GM12878 (cell line): ENCODE results near the gene AEBP2. TPM values are rescaled to one million over a fixed set of nuclear protein-coding genes. Genes with fewer than 3 reads are reported as not detected.

ENCODE experiments used
- ATAC-seq: fragments of 200-7000 bp; cut with Tn5 transposase; 3 replicates; pipeline ENCODE4 v1.9.1; 2020; ENCODE audit warnings: mild to moderate bottlenecking, moderate library complexity
- BruUV-seq: library from RNA; stranded (reverse); fragments of 400-500 nt; replicated peaks from 2 replicates; lab custom pipeline; 2021; lab: Mats Ljungman, UMichigan
- CTCF ChIA-PET: fragments of 300-600 bp; sonication (Branson Sonifier 250); formaldehyde crosslinking; extraction: SDS; loops from one replicate; lab custom pipeline; 2021; ENCODE audit warnings: inconsistent platforms; lab: Yijun Ruan, JAX
- POLR2A ChIA-PET: fragments of 350-600 bp; formaldehyde crosslinking; extraction: SDS; loops from one replicate; lab custom pipeline; 2021; ENCODE audit warnings: inconsistent platforms; lab: Charles Lee
- RAD21 ChIA-PET: fragments of 300-600 bp; sonication (Branson Sonifier 250); formaldehyde crosslinking; loops from one replicate; lab custom pipeline; 2023; ENCODE audit warnings: antibody characterized with exemption; ENCODE audit not compliant: unreplicated experiment; lab: Charles Lee
- SMC1A ChIA-PET: fragments of 300-600 bp; sonication (Branson Sonifier 250); formaldehyde crosslinking; loops from one replicate; lab custom pipeline; 2023; ENCODE audit not compliant: unreplicated experiment, uncharacterized antibody; lab: Charles Lee
- DNase-seq: peaks from one replicate; pipeline ENCODE4 v3.0.0-alpha.2; 2011; ENCODE audit warnings: low read depth, low spot score
- FAIRE-seq: peaks from 3 replicates; lab custom pipeline; 2011; peaks lifted over from hg19 to GRCh38; lab: Jason Lieb, UNC
- H2AFZ ChIP-seq: 2 replicates; pipeline ENCODE4 v1.6.0; 2011; ENCODE audit warnings: low read depth, low read length, control low read depth; ENCODE audit not compliant: control insufficient read depth
- H3K27ac ChIP-seq: 2 replicates; pipeline ENCODE4 v1.5.1; 2011; ENCODE audit warnings: control low read depth; ENCODE audit not compliant: control insufficient read depth, insufficient read depth
- H3K27me3 ChIP-seq, 2 experiments: replicated peaks in 1 of 2; 2 replicates each; pipeline versions ENCODE4 v1.6.0 to v1.6.1; 2011; ENCODE audit warnings: low read length in 1 of 2; ENCODE audit not compliant: control insufficient read depth in 2 of 2, insufficient read depth in 2 of 2
- H3K36me3 ChIP-seq, 2 experiments: 2 replicates each; pipeline ENCODE4 v1.5.1; 2011; ENCODE audit warnings: low read length in 1 of 2; ENCODE audit not compliant: control insufficient read depth in 2 of 2, insufficient read depth in 2 of 2
- H3K4me1 ChIP-seq: 2 replicates; pipeline ENCODE4 v1.6.1; 2011; ENCODE audit warnings: mild to moderate bottlenecking, low read length, moderate library complexity, mixed read lengths; ENCODE audit not compliant: control insufficient read depth, insufficient read depth
- H3K4me2 ChIP-seq: 2 replicates; pipeline ENCODE4 v1.6.0; 2011; ENCODE audit warnings: control low read depth; ENCODE audit not compliant: control insufficient read depth, insufficient read depth
- H3K4me3 ChIP-seq: fragments of 200-600 bp; sonication (generic); 2 replicates; pipeline ENCODE4 v1.5.1; 2016
- H3K79me2 ChIP-seq: 2 replicates; pipeline ENCODE4 v1.6.0; 2011; ENCODE audit warnings: low read length; ENCODE audit not compliant: control insufficient read depth, insufficient read depth
- H3K9ac ChIP-seq: 2 replicates; pipeline ENCODE4 v1.8.0; 2011; ENCODE audit warnings: low read length, control low read depth, mixed read lengths; ENCODE audit not compliant: control insufficient read depth, insufficient read depth
- H3K9me3 ChIP-seq: replicated peaks from 3 replicates; pipeline ENCODE4 v1.5.1; 2011; ENCODE audit warnings: mild to moderate bottlenecking, low read length; ENCODE audit not compliant: control insufficient read depth, insufficient read depth
- H4K20me1 ChIP-seq: 2 replicates; pipeline ENCODE4 v1.6.0; 2011; ENCODE audit not compliant: control insufficient read depth, insufficient read depth
- ATF2 ChIP-seq: IDR thresholded peaks from 2 replicates; pipeline ENCODE4 v1.6.1; 2012; ENCODE audit warnings: low read length, inconsistent platforms
- CTCF ChIP-seq, 3 experiments: IDR thresholded peaks in 2 of 3; conservative IDR thresholded peaks in 1 of 3; 2 replicates each; pipeline ENCODE4 v1.5.1; 2011; ENCODE audit warnings: low read depth in 3 of 3, low read length in 3 of 3, mild to moderate bottlenecking in 3 of 3, control low read depth in 2 of 3, moderate library complexity in 2 of 3, inconsistent platforms in 1 of 3, mixed read lengths in 1 of 3; ENCODE audit not compliant: control insufficient read depth in 2 of 3, insufficient read depth in 1 of 3; ENCODE audit errors: extremely low read depth in 1 of 3
- EED ChIP-seq: sonication (generic); IDR thresholded peaks from 2 replicates; pipeline ENCODE4 v1.6.1; 2016; ENCODE audit warnings: antibody characterized with exemption, low read depth
- EGR1 ChIP-seq, 2 experiments: IDR thresholded peaks; 1 replicate in 1 of 2; 2 replicates in 1 of 2; pipeline ENCODE4 v1.6.1; 2011 to 2012; ENCODE audit warnings: low read depth in 2 of 2, low read length in 2 of 2, borderline replicate concordance in 1 of 2, mild to moderate bottlenecking in 1 of 2, moderate library complexity in 1 of 2
- GABPA ChIP-seq: IDR thresholded peaks from 2 replicates; pipeline ENCODE4 v1.6.1; 2014; ENCODE audit warnings: antibody characterized with exemption, low read depth, mild to moderate bottlenecking, inconsistent platforms
- IKZF1 ChIP-seq: fragments of 450-650 bp; conservative IDR thresholded peaks from 2 replicates; pipeline ENCODE4 v1.6.1; 2017; ENCODE audit warnings: antibody characterized with exemption, mild to moderate bottlenecking
- NFYB ChIP-seq: IDR thresholded peaks from 2 replicates; pipeline ENCODE4 v1.6.1; 2011; ENCODE audit warnings: low read depth, mild to moderate bottlenecking, low read length, improper control_type of control experiment, moderate library complexity; ENCODE audit not compliant: insufficient read depth
- NR2C1 ChIP-seq: fragments of 450-650 bp; IDR thresholded peaks from 2 replicates; pipeline ENCODE4 v1.6.1; 2017; ENCODE audit warnings: antibody characterized with exemption, mild to moderate bottlenecking, moderate library complexity
- PBX3 ChIP-seq: IDR thresholded peaks from 2 replicates; pipeline ENCODE4 v1.6.1; 2011; ENCODE audit warnings: mild to moderate bottlenecking, low read depth, low read length, moderate library complexity; ENCODE audit not compliant: insufficient replicate concordance
- POLR2A ChIP-seq: IDR thresholded peaks from 2 replicates; pipeline ENCODE4 v1.6.1; 2011; ENCODE audit warnings: low read depth, mild to moderate bottlenecking, low read length
- RUNX3 ChIP-seq: IDR thresholded peaks from 2 replicates; pipeline ENCODE4 v1.6.1; 2012; ENCODE audit warnings: low read length, inconsistent platforms
- SUZ12 ChIP-seq: fragments of 200-600 bp; sonication (generic); IDR thresholded peaks from one replicate; pipeline ENCODE4 v1.6.1; 2018; ENCODE audit warnings: antibody characterized with exemption, mild to moderate bottlenecking; ENCODE audit not compliant: unreplicated experiment
- ZBTB11 ChIP-seq: fragments of 450-650 bp; formaldehyde crosslinking; IDR thresholded peaks from 2 replicates; pipeline ENCODE4 v1.5.0; 2022; ENCODE audit warnings: mild to moderate bottlenecking, missing genetic modification characterization
- ZSCAN29 ChIP-seq: fragments of 450-650 bp; IDR thresholded peaks from 2 replicates; pipeline ENCODE4 v1.6.1; 2017; ENCODE audit warnings: mild to moderate bottlenecking, moderate library complexity
- in situ Hi-C: fragments of 300-500 bp; cut with MboI; formaldehyde crosslinking; loops from 9 replicates; pipeline ENCODE4 v1.14.3; 2018; ENCODE audit warnings: mixed read lengths
- intact Hi-C: fragments of 100-400 bp; cut with micrococcal nuclease; formaldehyde crosslinking; loops from one replicate; pipeline ENCODE4 v1.14.2; 2022; ENCODE audit not compliant: unreplicated experiment
- polyA plus RNA-seq, 11 experiments: library from polyadenylated mRNA; depleted of rRNA in 4 of 11; unstranded in 6 of 11; stranded (reverse) in 5 of 11; fragments of >200 nt; fragmentation: Nextera tagmentation in 4 of 11; fragmentation: Illumina TruSeq in 1 of 11; extraction: Ambion mirVana in 4 of 11; extraction: Trizol in 1 of 11; gene quantifications; 1 replicate in 1 of 11; 2 replicates in 10 of 11; pipeline versions ENCODE4 v1.2.1 to v1.2.3, GENCODE V29; 2011 to 2016; ENCODE audit warnings: inconsistent platforms in 2 of 11, missing spikeins in 2 of 11, low read depth in 1 of 11
- total RNA-seq, 4 experiments: library from RNA; depleted of rRNA in 3 of 4; stranded (reverse); fragments of >200 nt in 3 of 4; fragmentation: Illumina TruSeq in 1 of 4; extraction: Trizol in 1 of 4; gene quantifications; 2 replicates each; pipeline versions ENCODE4 v1.2.1 to v1.2.3, GENCODE V29; 2013 to 2021

AEBP2 gene
- total and polyA plus RNA-seq, 10 of the 15 experiments (the other 5 are each of a cell fraction or from before 2014, with no cell fraction given), result 17.6 to 126 (median 44.8) TPM

DNA sequence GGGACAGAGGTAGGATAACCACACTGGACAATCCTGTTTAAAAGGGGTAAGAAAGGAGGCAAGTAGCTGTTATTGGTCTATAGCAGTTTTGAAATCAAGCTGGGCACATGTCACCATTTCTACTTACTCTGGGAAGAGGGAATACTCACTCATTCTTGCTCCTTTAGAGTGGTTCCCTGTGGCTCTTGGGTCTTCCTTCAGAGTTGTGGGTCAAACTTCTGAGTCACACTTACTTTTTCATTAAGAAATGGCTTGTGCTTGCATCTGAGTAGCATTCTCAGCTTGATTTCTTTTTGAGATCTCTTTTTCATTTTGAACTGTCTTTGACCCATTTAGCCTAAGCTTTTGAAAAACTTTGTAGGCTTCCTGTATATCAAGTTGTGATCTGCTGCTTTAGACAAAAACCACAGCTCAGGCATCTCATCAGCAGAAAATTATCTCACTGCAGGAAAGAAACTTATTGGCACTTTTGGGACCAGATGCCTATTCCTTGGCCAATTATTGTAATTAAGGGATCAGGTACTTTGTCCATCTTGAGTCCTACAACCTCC is 122.2 kb downstream of the AEBP2 start:
- RAD21 ChIA-PET, result no interaction called here

More for the DNA sequence above, 122.2 kb downstream of the AEBP2 start:
- in situ Hi-C loops, result no loop called here
- Histone ChIP-seq H3K4me3 (no peak overlapping the region), H3K27ac (no peak overlapping the region), H3K79me2 (no peaks in the 10 kb centered on the region), H3K27me3 (no peaks in the 10 kb centered on the region), H2AFZ (no peak overlapping the region), H3K9me3 (no peaks in the 10 kb centered on the region), H3K4me2 (no peak overlapping the region), H3K36me3 (no peaks in the 10 kb centered on the region), H4K20me1 (no peaks in the 10 kb centered on the region), H3K4me1 (no peaks in the 10 kb centered on the region), H3K9ac (no peak overlapping the region)
- POLR2A ChIA-PET, result no interaction called here
- ATAC-seq, result no peak
- CTCF ChIA-PET, result interaction anchor here (0.6 kb wide), 1 partner anchor 13 kb away, joined by 3 read pairs; no protein-coding TSS in a partner anchor
- SMC1A ChIA-PET, result no interaction called here
- intact Hi-C loops, result no loop called here
- no TSS peak for BruUV-seq
- DNase-seq, result no peak
- TF ChIP-seq EED (no peak), NR2C1 (no peak), ZBTB11 (CRISPR knock-in tag) (no peak), SUZ12 (no peak), EGR1 (IDR thresholded peaks at IDR 0.05; ENCODE audit: borderline replicate concordance in 1 of 2, low read depth in 2 of 2, low read length in 2 of 2) (no peak), ATF2 (no peak), NFYB (no peak), IKZF1 (no peak), PBX3 (no peak), RUNX3 (no peak), CTCF (IDR thresholded peaks at IDR 0.05 in 2 of 3, conservative IDR thresholded peaks at IDR 0.05 in 1 of 3; ENCODE audit: control insufficient read depth in 2 of 3, extremely low read depth in 1 of 3, insufficient read depth in 1 of 3, low read depth in 3 of 3, low read length in 3 of 3) (no peak), POLR2A (no peak), GABPA (no peak), ZSCAN29 (no peak)
- FAIRE-seq, result no peak
